Gastroesophageal sphincter (tissue), 4 donors: ENCODE results near the gene FHOD3. TPM values are rescaled to one million over a fixed set of nuclear protein-coding genes. Genes with fewer than 3 reads are reported as not detected.

ENCODE experiments used
- ATAC-seq: fragments of 150-250 bp; one replicate; pipeline ENCODE4 v1.9.1; 2016; ENCODE audit warnings: mild to moderate bottlenecking, moderate library complexity
- H3K27ac ChIP-seq, 4 donors: fragments of 200-600 bp; sonication (generic) in 3 of 4; 1 replicate in 3 of 4; 2 replicates in 1 of 4; pipeline ENCODE4 v1.5.1; 2016 to 2019
- H3K27me3 ChIP-seq: fragments of 200-600 bp; sonication (generic); one replicate; pipeline ENCODE4 v1.5.1; 2019
- H3K36me3 ChIP-seq, 2 donors: fragments of 200-600 bp; sonication (generic); one replicate each; pipeline ENCODE4 v1.5.1; 2019; ENCODE audit warnings: control low read depth in 1 of 2
- H3K4me1 ChIP-seq, 3 donors: fragments of 200-600 bp; sonication (generic); 1 replicate in 2 of 3; 2 replicates in 1 of 3; pipeline ENCODE4 v1.5.1; 2016 to 2019; ENCODE audit warnings: control low read depth in 2 of 3
- H3K4me3 ChIP-seq, 2 donors: fragments of 200-600 bp; sonication (generic); one replicate each; pipeline ENCODE4 v1.5.1; 2019; ENCODE audit warnings: mild to moderate bottlenecking in 1 of 2, moderate library complexity in 1 of 2
- H3K9me3 ChIP-seq, 3 donors: fragments of 200-600 bp; sonication (generic); one replicate each; pipeline ENCODE4 v1.5.1; 2017 to 2019; ENCODE audit warnings: control low read depth in 2 of 3
- EP300 ChIP-seq: sonication (generic); formaldehyde crosslinking; IDR thresholded peaks from one replicate; pipeline ENCODE4 v1.6.1; 2017; ENCODE audit warnings: antibody characterized with exemption, mild to moderate bottlenecking
- POLR2A ChIP-seq, 2 donors: fragments of 450-650 bp; IDR thresholded peaks; one replicate each; pipeline ENCODE4 v1.6.1; 2017; ENCODE audit warnings: antibody characterized with exemption in 2 of 2, mild to moderate bottlenecking in 2 of 2, moderate library complexity in 1 of 2
- POLR2AphosphoS5 ChIP-seq: sonication (generic); formaldehyde crosslinking; IDR thresholded peaks from one replicate; pipeline ENCODE4 v1.6.1; 2017; ENCODE audit warnings: antibody characterized with exemption
- WGBS, 2 donors: methylation state at CpG; one replicate each; pipeline ENCODE4 v1.1.5; 2018; ENCODE audit warnings: low coverage in 1 of 2; 5-methylcytosine and 5-hydroxymethylcytosine counted together
- total RNA-seq, 4 donors: library from RNA; depleted of rRNA; stranded (reverse); fragments of >200 nt; gene quantifications; one replicate each; pipeline ENCODE4 v1.1.0, GENCODE V29; 2016
- TF ChIP-seq, protein P1 (sequence below), 4 experiments: fragments of 200-600 bp in 2 of 4; fragments of 450-650 bp in 2 of 4; sonication (generic) in 1 of 4; IDR thresholded peaks; one replicate each; pipeline ENCODE4 v1.5.1; 2017 to 2019; ENCODE audit warnings: antibody characterized with exemption in 4 of 4, mild to moderate bottlenecking in 2 of 4, moderate library complexity in 2 of 4

FHOD3 gene
- total RNA-seq, 4 donors from 2014 or later, result 18.4 to 36.7 (median 30.4) TPM

DNA sequence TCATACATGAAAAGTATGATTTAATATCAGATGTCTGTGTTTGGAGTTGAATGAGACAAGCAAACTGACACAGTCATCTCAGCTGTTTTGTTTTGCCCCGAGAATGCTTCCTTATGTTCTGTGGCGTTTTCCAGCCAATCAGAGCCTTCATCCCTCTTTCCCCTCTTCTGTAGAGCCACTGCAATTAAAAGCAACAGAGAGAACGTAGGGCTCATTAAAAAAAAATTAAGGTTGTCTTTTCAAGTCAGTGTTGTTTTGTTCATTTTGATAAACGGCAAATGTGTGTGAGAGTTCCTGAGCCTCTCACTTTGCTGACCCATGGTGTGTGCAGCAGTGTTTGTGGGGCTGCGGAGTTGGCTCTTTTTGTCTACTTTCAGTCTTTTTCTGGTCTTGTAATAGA is 216.0 kb downstream of the FHOD3 start:
- TF ChIP-seq, protein P1, sequence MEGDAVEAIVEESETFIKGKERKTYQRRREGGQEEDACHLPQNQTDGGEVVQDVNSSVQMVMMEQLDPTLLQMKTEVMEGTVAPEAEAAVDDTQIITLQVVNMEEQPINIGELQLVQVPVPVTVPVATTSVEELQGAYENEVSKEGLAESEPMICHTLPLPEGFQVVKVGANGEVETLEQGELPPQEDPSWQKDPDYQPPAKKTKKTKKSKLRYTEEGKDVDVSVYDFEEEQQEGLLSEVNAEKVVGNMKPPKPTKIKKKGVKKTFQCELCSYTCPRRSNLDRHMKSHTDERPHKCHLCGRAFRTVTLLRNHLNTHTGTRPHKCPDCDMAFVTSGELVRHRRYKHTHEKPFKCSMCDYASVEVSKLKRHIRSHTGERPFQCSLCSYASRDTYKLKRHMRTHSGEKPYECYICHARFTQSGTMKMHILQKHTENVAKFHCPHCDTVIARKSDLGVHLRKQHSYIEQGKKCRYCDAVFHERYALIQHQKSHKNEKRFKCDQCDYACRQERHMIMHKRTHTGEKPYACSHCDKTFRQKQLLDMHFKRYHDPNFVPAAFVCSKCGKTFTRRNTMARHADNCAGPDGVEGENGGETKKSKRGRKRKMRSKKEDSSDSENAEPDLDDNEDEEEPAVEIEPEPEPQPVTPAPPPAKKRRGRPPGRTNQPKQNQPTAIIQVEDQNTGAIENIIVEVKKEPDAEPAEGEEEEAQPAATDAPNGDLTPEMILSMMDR (IDR thresholded peaks at IDR 0.05), result no peak
- no peak for TF ChIP-seq EP300
- no peak for TF ChIP-seq POLR2A (IDR thresholded peaks at IDR 0.05)
- no peak for TF ChIP-seq POLR2AphosphoS5
- H3K36me3 ChIP-seq, result no peaks in the 10 kb centered on the region
- WGBS, 2 donors, result 35 to 64% methylated on average over 5 of the region's 5 CpGs
- no peak for ATAC-seq
- H3K4me3 ChIP-seq, result no peak overlapping the region
- H3K27ac ChIP-seq, result no peak overlapping the region
- H3K4me1 ChIP-seq, result no peaks in the 10 kb centered on the region
- H3K27me3 ChIP-seq, result no peaks in the 10 kb centered on the region
- no peaks in the 10 kb centered on the region for H3K9me3 ChIP-seq

DNA sequence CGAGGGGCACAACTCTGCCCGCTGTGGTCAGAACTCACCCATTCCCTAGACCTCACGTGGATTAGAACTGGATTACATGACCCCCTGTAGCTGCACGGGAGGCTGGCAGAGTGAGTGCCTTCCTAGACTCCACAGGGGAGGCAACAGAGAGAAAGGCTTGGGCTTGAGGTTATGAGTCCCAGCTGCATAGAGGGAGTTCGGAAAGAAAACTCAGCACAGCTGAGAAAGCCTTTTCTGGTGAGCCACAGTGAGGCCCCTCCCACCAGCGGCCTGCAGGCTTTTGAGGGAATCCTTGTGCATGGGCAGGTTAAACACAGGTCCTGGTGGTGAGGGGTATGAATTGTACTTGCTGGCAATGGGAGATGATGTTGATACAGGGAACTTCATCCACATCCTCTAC is 217.3 kb downstream of the FHOD3 start:
- H3K4me3 ChIP-seq, result no peak overlapping the region
- no peaks in the 10 kb centered on the region for H3K9me3 ChIP-seq
- 71 to 100% methylated on average over 1 to 4 of the region's 6 CpGs for WGBS, 2 donors
- no peaks in the 10 kb centered on the region for H3K36me3 ChIP-seq
- H3K27me3 ChIP-seq, result no peaks in the 10 kb centered on the region
- H3K27ac ChIP-seq, result no peak overlapping the region
- H3K4me1 ChIP-seq, result no peaks in the 10 kb centered on the region
- TF ChIP-seq, protein P1 (IDR thresholded peaks at IDR 0.05), result no peak
- no peak for TF ChIP-seq POLR2AphosphoS5
- TF ChIP-seq POLR2A (IDR thresholded peaks at IDR 0.05), result no peak
- no peak for TF ChIP-seq EP300
- no peak for ATAC-seq

DNA sequence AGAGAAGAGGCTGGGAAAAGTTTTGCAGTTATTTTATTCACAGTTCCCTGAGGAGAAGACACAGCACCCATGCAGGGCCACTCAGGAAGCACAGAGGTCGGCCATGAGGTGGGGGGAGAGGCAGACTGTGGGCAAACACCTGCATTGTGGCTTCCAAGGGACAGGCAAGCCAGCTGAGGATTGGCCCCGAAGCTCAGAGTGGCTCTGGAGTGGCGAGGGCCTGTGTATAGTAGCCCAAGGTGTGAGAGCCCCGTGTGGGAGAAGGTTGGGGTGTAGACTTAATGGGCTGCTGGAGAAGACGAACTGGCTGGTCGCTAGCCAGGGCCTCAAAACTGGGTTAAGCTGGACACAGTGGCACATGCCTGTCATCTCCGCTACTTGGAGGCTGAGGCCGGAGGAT is 218.7 kb downstream of the FHOD3 start:
- Histone ChIP-seq H3K4me1 (no peaks in the 10 kb centered on the region), H3K27me3 (no peaks in the 10 kb centered on the region), H3K27ac (no peak overlapping the region), H3K36me3 (no peaks in the 10 kb centered on the region), H3K4me3 (no peak overlapping the region), H3K9me3 (no peaks in the 10 kb centered on the region)
- TF ChIP-seq EP300, result no peak
- 87% methylated on average over 3 of the region's 8 CpGs; no CpG with 5 or more reads in 1 of the 2 donors for WGBS, 2 donors
- ATAC-seq, result no peak

DNA sequence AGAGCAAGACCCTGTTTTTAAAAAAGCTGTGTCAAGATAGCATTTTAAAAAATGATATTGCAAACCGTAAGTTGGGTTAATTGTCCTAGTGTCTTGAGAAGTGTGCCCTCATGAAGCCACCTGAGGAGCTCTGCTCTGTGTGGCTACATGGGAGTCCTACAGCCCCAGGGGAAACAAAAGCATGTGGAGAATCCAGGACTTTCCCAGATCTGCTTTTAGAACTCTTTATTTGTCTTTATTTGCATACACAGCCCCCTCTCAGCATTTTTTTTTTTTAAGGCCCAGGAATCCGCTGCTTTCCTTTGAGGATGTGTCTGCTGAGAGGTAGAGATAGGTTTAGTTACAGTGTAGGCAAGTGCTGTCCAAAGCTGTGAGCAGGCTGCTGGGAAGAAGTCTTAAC is 219.2 kb downstream of the FHOD3 start:
- Histone ChIP-seq H3K27ac (no peak overlapping the region), H3K4me3 (no peak overlapping the region), H3K4me1 (no peaks in the 10 kb centered on the region), H3K27me3 (no peaks in the 10 kb centered on the region), H3K9me3 (no peaks in the 10 kb centered on the region), H3K36me3 (no peaks in the 10 kb centered on the region)
- 100% methylated on average over 2 of the region's 2 CpGs; no CpG with 5 or more reads in 1 of the 2 donors for WGBS, 2 donors
- ATAC-seq, result no peak
- TF ChIP-seq EP300, result no peak

DNA sequence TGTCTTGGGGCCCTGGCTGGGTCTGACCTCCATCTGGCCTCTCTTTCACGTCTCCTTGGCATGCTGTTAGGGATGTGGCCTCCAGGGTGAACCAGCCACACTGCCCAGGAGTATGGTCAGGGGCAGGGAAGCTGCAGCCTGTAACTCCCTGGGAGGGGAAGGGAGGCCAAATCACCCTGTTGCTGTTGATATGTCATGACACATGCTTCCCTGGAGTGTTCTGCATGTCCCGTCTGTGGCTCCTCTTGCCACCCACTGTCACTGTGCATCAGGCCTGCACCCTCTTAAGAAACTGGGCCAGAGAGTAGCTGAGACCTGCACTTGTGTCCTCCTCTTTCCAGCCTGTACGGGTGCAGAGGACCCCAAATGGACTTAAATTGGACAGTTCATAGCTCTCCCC is 221.3 kb downstream of the FHOD3 start:
- 33 to 60% methylated on average over 1 of the region's 3 CpGs for whole genome bisulfite sequencing, 2 donors
- Histone ChIP-seq H3K4me1 (no peaks in the 10 kb centered on the region), H3K9me3 (no peaks in the 10 kb centered on the region), H3K36me3 (no peaks in the 10 kb centered on the region), H3K4me3 (no peak overlapping the region), H3K27ac (no peak overlapping the region), H3K27me3 (no peaks in the 10 kb centered on the region)
- TF ChIP-seq EP300, result no peak
- TF ChIP-seq, protein P1 (IDR thresholded peaks at IDR 0.05), result no peak
- TF ChIP-seq POLR2A (IDR thresholded peaks at IDR 0.05), result no peak
- no peak for TF ChIP-seq POLR2AphosphoS5
- no peak for ATAC-seq

DNA sequence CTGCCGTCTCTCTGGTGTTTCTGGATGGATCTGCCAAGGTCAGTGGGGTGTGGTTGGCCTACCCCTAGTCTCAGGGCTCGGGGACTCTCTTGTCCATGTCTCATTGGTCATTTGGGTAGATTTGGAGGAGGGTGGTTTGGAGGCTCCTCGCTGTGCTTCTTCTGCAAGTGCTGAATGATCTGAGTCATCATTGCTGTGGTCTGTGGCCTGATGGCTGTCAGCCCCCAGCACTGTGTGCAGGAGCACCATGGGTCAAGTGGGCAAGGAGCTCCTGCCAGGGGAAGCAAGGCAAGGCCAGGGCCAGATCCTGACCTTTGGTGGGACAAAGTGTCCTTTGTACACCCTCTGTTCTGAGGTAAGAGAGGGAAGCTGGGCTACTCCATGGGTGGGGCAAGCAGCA is 221.8 kb downstream of the FHOD3 start:
- no peak overlapping the region for H3K4me3 ChIP-seq
- H3K4me1 ChIP-seq, result no peaks in the 10 kb centered on the region
- no peak overlapping the region for H3K27ac ChIP-seq
- TF ChIP-seq EP300 (no peak), POLR2AphosphoS5 (no peak), POLR2A (IDR thresholded peaks at IDR 0.05) (no peak)
- TF ChIP-seq, protein P1 (IDR thresholded peaks at IDR 0.05), result no peak
- H3K9me3 ChIP-seq, result no peaks in the 10 kb centered on the region
- ATAC-seq, result no peak
- no peaks in the 10 kb centered on the region for H3K27me3 ChIP-seq
- no peaks in the 10 kb centered on the region for H3K36me3 ChIP-seq
- no CpG with 5 or more reads among the region's 3 CpGs for WGBS, 2 donors
